Kidney capillary endothelial cell (primary cell): ENCODE data around the gene ADAMTS2.

Source experiments
- DNase-seq: peaks from one replicate; pipeline ENCODE4 v3.0.0-alpha.2; 2018; ENCODE audit warnings: low spot score

Gene ADAMTS2

GRCh38 chr5:179194941-179195381, 150.3 kb downstream of the ADAMTS2 start:
- DNase-seq: no peak

GRCh38 chr5:179194201-179194910, 150.9 kb downstream of the ADAMTS2 start:
- no peak for DNase-seq

- no peak for DNase-seq
These were observed 151.5 kb downstream of the ADAMTS2 start for GRCh38 chr5:179193746-179194145.

- no peak for DNase-seq
These were observed 152.3 kb downstream of the ADAMTS2 start for GRCh38 chr5:179192891-179193470.

- no peak for DNase-seq
These were observed 152.9 kb downstream of the ADAMTS2 start for GRCh38 chr5:179192185-179192890.

GRCh38 chr5:179191506-179192184, 153.6 kb downstream of the ADAMTS2 start:
- no peak for DNase-seq

GRCh38 chr5:179190851-179191505, 154.3 kb downstream of the ADAMTS2 start:
- DNase-seq: no peak

GRCh38 chr5:179188636-179189035, 156.6 kb downstream of the ADAMTS2 start:
- no peak for DNase-seq

- no peak for DNase-seq
These were observed 157.3 kb downstream of the ADAMTS2 start for GRCh38 chr5:179187681-179188575.

- DNase-seq: no peak
These were observed 158.0 kb downstream of the ADAMTS2 start for GRCh38 chr5:179187229-179187678.

GRCh38 chr5:179186801-179187200, 158.5 kb downstream of the ADAMTS2 start:
- DNase-seq: no peak

GRCh38 chr5:179185941-179186411, 159.3 kb downstream of the ADAMTS2 start:
- no peak for DNase-seq

- DNase-seq: no peak
These were observed 159.9 kb downstream of the ADAMTS2 start for GRCh38 chr5:179185256-179185940.

- no peak for DNase-seq
These were observed 160.7 kb downstream of the ADAMTS2 start for GRCh38 chr5:179184521-179185050.

GRCh38 chr5:179183481-179183880, 161.8 kb downstream of the ADAMTS2 start:
- no peak for DNase-seq

GRCh38 chr5:179182601-179183000, 162.7 kb downstream of the ADAMTS2 start:
- no peak for DNase-seq

- no peak for DNase-seq
These were observed 163.3 kb downstream of the ADAMTS2 start for GRCh38 chr5:179181988-179182387.

- no peak for DNase-seq
These were observed 164.2 kb downstream of the ADAMTS2 start for GRCh38 chr5:179180921-179181645.

- no peak for DNase-seq
These were observed 165.1 kb downstream of the ADAMTS2 start for GRCh38 chr5:179180061-179180610.
